ENCODE measurements around the gene IPP.
"Not testable (repeated sequence)": the region's sequence is repeated elsewhere in the genome, so short reads cannot be mapped to it uniquely, and the experiment has no call there.

Gene IPP

DNA sequence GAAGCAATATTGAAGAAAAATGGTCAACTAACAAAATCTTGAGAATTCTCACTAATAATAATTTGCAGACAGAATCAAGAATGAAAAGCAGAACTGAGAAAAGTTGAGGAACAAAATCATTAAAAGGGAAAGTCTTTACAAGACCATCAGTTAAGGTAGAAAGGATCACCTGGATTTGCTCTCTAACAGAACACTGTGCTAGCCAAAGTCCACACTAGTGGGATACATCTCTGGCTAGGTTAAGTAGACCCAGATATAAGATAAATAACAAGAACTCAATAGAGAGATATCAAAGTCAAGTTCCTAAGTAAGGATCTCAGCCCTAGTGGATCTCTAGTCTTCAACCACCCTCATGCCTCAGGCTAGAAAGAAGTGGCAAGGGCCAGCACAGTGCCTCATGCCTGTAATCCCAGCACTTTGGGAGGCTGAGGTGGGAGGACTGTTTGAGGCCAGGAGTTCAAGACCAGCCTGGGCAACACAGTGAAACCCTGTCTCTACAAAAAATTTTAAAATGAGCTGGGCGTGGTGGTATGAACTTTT, 19.6 kb downstream of the IPP start:
- Histone ChIP-seq H3K4me3 (ENCODE audit: low read depth, low read length) (no peak overlapping the region), H3K27me3 (replicated peaks) (no peaks in the 10 kb centered on the region), H3K36me3 (replicated peaks) (peaks cover 2% of the 10 kb centered on the region), H3K27ac (no peak overlapping the region)
- in situ Hi-C loops (cut with HindIII; ENCODE audit: low pct_ligation_motif_present, low sequenced_read_pairs) = no loop called here
- DNase-seq = no peak
- TF ChIP-seq, protein P1, sequence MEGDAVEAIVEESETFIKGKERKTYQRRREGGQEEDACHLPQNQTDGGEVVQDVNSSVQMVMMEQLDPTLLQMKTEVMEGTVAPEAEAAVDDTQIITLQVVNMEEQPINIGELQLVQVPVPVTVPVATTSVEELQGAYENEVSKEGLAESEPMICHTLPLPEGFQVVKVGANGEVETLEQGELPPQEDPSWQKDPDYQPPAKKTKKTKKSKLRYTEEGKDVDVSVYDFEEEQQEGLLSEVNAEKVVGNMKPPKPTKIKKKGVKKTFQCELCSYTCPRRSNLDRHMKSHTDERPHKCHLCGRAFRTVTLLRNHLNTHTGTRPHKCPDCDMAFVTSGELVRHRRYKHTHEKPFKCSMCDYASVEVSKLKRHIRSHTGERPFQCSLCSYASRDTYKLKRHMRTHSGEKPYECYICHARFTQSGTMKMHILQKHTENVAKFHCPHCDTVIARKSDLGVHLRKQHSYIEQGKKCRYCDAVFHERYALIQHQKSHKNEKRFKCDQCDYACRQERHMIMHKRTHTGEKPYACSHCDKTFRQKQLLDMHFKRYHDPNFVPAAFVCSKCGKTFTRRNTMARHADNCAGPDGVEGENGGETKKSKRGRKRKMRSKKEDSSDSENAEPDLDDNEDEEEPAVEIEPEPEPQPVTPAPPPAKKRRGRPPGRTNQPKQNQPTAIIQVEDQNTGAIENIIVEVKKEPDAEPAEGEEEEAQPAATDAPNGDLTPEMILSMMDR (IDR thresholded peaks at IDR 0.05; ENCODE audit: low read depth, low read length, missing control alignments) = no peak

DNA sequence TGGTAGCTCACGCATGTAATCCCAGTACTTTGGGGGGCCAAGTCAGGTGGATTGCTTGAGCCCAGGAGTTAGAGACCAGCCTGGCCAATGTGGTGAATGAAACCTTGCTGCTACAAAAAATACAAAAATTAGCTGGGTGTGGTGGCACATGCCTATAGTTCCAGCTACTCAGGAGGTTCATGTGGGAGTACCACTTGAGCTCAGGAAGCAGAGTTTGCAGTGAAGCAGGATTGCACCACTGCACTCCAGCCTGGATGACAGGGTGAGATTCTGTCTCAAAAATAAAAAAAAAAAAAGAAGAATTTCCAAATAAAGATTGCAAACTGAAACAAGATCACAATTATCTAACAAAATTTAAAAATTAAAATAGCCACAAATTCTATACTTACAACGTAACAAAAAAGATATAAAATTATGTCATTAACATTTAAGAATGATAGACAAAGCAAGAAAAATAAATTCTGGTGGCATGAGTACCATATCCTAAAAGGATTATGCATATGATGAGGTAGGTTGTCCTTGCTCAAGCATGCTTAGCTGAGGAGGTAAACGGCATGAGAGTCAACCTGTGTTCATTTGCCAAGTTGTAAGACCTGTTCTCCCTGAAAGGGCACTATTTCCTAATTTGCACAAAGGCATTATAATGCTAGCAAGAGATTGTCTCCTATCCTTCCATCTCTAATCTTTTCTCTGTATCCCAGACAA, 20.2 kb downstream of the IPP start:
- TF ChIP-seq, protein P1 (IDR thresholded peaks at IDR 0.05; ENCODE audit: low read depth, low read length, missing control alignments) = no peak
- H3K27ac ChIP-seq = no peak overlapping the region
- peaks cover 2% of the 10 kb centered on the region for H3K36me3 ChIP-seq (replicated peaks)
- DNase-seq = no peak
- in situ Hi-C loops (cut with HindIII; ENCODE audit: low pct_ligation_motif_present, low sequenced_read_pairs) = no loop called here
- no peak overlapping the region for H3K4me3 ChIP-seq (ENCODE audit: low read depth, low read length)
- H3K27me3 ChIP-seq (replicated peaks) = no peaks in the 10 kb centered on the region

DNA sequence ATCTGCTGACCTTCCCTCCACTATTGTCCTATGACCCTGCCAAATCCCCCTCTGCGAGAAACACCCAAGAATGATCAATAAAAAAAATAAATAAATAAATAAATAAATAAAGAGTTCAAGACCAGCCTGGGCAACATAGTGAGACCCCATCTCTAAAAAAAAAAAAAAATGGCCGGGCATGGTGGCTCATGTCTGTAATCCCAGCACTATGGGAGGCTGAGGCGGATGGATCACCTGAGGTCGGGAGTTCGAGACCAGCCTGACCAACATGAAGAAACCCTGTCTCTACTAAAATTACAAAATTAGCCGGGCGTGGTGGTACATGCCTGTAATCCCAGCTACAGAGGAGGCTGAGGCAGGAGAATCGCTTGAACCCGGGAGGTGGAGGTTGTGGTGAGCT, 24.4 kb downstream of the IPP start:
- in situ Hi-C loops (cut with HindIII; ENCODE audit: low pct_ligation_motif_present, low sequenced_read_pairs) = not testable (repeated sequence)

DNA sequence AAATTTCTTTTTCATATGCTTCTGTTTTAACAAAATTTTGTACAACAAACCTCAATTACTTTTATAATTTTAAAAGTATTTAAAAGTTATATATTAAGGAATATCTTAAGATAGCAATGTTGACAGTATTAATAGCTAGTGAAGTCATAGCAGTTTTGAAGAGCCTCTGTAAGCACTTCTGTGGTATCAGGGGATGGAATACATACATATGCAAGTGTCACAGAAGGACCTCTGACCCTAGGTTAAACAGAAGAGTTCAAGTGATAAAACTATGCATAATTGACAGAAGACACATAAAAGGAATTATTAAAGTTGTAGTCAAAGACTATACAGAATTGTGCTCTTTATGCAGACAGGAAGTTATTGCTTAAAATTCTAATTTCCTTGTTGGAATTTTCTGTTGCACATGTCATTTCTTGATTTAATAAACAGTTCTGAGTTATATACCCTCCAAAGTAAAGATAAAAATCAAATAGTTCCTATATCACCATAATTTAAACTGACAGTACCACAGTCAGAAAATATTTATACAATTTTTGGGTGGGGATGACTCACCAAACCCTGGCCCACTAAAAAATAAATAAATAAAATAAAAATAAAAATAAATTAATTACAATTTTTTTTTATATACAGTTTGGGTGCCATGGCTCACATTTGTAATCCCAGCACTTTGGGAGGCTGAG, 27.1 kb downstream of the IPP start:
- no peak for DNase-seq
- in situ Hi-C loops (cut with HindIII; ENCODE audit: low pct_ligation_motif_present, low sequenced_read_pairs) = no loop called here
- Histone ChIP-seq H3K27me3 (replicated peaks) (no peaks in the 10 kb centered on the region), H3K27ac (no peak overlapping the region), H3K4me3 (ENCODE audit: low read depth, low read length) (no peak overlapping the region), H3K36me3 (replicated peaks) (peaks cover 2% of the 10 kb centered on the region)
- TF ChIP-seq, protein P1 (IDR thresholded peaks at IDR 0.05; ENCODE audit: low read depth, low read length, missing control alignments) = no peak

More for the DNA sequence above, 24.4 kb downstream of the IPP start:
- not testable (repeated sequence) for DNase-seq; H3K27me3 ChIP-seq (replicated peaks); H3K36me3 ChIP-seq (replicated peaks); H3K27ac ChIP-seq; H3K4me3 ChIP-seq (ENCODE audit: low read depth, low read length)

DNA sequence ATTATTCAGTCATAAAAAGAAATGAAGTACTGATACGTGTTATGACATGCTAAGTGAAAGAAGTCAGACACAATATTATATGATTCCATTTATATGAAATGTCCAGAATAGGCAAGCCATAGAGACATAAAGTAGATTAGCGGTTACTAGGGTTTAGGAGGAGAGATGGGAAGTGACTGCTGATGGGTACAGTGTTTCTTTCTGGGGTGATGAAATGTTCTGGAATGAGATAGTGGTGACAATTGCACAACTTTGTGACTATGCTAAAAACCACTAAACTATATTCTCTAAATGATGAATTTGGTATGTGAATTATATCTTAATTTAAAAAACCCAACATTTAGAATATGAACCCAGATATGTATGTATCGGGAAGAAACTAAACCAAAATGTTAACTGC, 27.6 kb downstream of the IPP start:
- Histone ChIP-seq H3K27me3 (replicated peaks) (no peaks in the 10 kb centered on the region), H3K27ac (no peak overlapping the region), H3K36me3 (replicated peaks) (peaks cover 2% of the 10 kb centered on the region), H3K4me3 (ENCODE audit: low read depth, low read length) (no peak overlapping the region)
- TF ChIP-seq, protein P1 (IDR thresholded peaks at IDR 0.05; ENCODE audit: low read depth, low read length, missing control alignments) = no peak
- DNase-seq = no peak
- in situ Hi-C loops (cut with HindIII; ENCODE audit: low pct_ligation_motif_present, low sequenced_read_pairs) = no loop called here

DNA sequence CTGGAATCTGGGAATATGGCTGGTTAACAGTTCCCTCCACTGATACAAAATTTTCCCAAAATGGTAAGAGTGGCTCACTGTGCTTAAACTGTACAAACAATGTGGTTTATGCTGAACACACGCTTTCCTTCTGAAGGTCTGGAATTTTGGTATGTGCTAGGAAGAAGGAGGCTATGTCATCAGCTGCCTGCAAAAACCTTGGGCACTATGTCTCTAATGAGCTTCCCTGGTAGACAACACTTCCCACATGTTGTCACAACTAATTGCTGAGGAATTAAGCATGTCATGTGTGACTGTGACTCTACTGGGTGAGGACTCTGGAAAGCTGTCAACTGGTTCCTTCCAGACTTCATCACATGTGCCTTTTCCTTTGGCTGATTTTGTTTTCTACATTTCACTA, 29.2 kb downstream of the IPP start:
- Histone ChIP-seq H3K27ac (peak overlapping the region; percentile 38), H3K27me3 (replicated peaks) (no peaks in the 10 kb centered on the region), H3K36me3 (replicated peaks) (no peaks in the 10 kb centered on the region), H3K4me3 (ENCODE audit: low read depth, low read length) (no peak overlapping the region)
- DNase-seq = peak; percentile 37
- in situ Hi-C loops (cut with HindIII; ENCODE audit: low pct_ligation_motif_present, low sequenced_read_pairs) = no loop called here
- TF ChIP-seq, protein P1 (IDR thresholded peaks at IDR 0.05; ENCODE audit: low read depth, low read length, missing control alignments) = no peak
